Naive thymus-derived CD4-positive, alpha-beta T cell (primary cell): ENCODE results near the gene IGSF1. TPM values are rescaled to one million over a fixed set of nuclear protein-coding genes. Genes with fewer than 3 reads are reported as not detected.

ENCODE experiments used
- ATAC-seq: fragments of 150-1000 bp; cut with Tn5 transposase; 2 replicates; pipeline ENCODE4 v1.10.0; 2021; ENCODE audit warnings: mild to moderate bottlenecking, moderate library complexity
- CTCF ChIA-PET: fragments of 350-600 bp; sonication (Branson Sonifier 250); formaldehyde crosslinking; loops from one replicate; lab custom pipeline; 2021; ENCODE audit warnings: antibody characterized with exemption; lab: Charles Lee
- POLR2A ChIA-PET: fragments of 350-600 bp; sonication (Branson Sonifier 250); formaldehyde crosslinking; loops from one replicate; lab custom pipeline; 2021; ENCODE audit warnings: antibody characterized with exemption, inconsistent platforms; lab: Charles Lee
- DNase-seq, 9 donors: peaks; one replicate each; pipeline versions ENCODE4 v3.0.0 to v3.0.0-alpha.2; 2020 to 2022; ENCODE audit warnings: mixed read lengths in 1 of 9
- H3K27ac ChIP-seq: one replicate; pipeline ENCODE4 v1.7.0; 2013; ENCODE audit warnings: mild to moderate bottlenecking, low read depth, low read length, moderate library complexity
- H3K27me3 ChIP-seq, 2 donors: one replicate each; pipeline ENCODE4 v1.7.0; 2013; ENCODE audit warnings: low read length in 2 of 2, mild to moderate bottlenecking in 2 of 2, moderate library complexity in 2 of 2; ENCODE audit not compliant: control insufficient read depth in 2 of 2, insufficient read depth in 2 of 2
- H3K36me3 ChIP-seq, 3 experiments: 1 replicate in 2 of 3; 2 replicates in 1 of 3; pipeline ENCODE4 v1.7.0; 2013; ENCODE audit warnings: low read length in 3 of 3, mild to moderate bottlenecking in 3 of 3, moderate library complexity in 1 of 3; ENCODE audit not compliant: insufficient read depth in 3 of 3, control insufficient read depth in 2 of 3
- H3K4me1 ChIP-seq, 2 donors: one replicate each; pipeline ENCODE4 v1.7.0; 2013; ENCODE audit warnings: low read length in 2 of 2, mild to moderate bottlenecking in 2 of 2, moderate library complexity in 1 of 2; ENCODE audit not compliant: control insufficient read depth in 2 of 2, insufficient read depth in 2 of 2
- H3K4me3 ChIP-seq: 2 replicates; pipeline ENCODE4 v1.7.0; 2013; ENCODE audit warnings: mild to moderate bottlenecking, low read length
- H3K9me3 ChIP-seq, 3 experiments: 1 replicate in 2 of 3; 2 replicates in 1 of 3; pipeline ENCODE4 v1.7.0; 2013; ENCODE audit warnings: low read length in 3 of 3; ENCODE audit not compliant: control insufficient read depth in 2 of 3
- H3K27ac Mint-ChIP-seq, 9 donors: one replicate each; pipeline ENCODE4 v1.8.0; 2020 to 2022; ENCODE audit warnings: mixed read lengths in 9 of 9, mild to moderate bottlenecking in 8 of 9, moderate library complexity in 5 of 9, inconsistent platforms in 2 of 9
- H3K27me3 Mint-ChIP-seq, 5 donors: one replicate each; pipeline ENCODE4 v1.8.0; 2021 to 2022; ENCODE audit warnings: mixed read lengths in 5 of 5, mild to moderate bottlenecking in 1 of 5
- H3K36me3 Mint-ChIP-seq, 5 donors: one replicate each; pipeline ENCODE4 v1.8.0; 2020 to 2022; ENCODE audit warnings: mixed read lengths in 5 of 5, mild to moderate bottlenecking in 3 of 5, inconsistent platforms in 1 of 5
- H3K4me1 Mint-ChIP-seq, 7 donors: one replicate each; pipeline ENCODE4 v1.8.0; 2020 to 2022; ENCODE audit warnings: mixed read lengths in 7 of 7, mild to moderate bottlenecking in 3 of 7, inconsistent platforms in 1 of 7
- H3K4me3 Mint-ChIP-seq, 10 donors: one replicate each; pipeline ENCODE4 v1.8.0; 2020 to 2022; ENCODE audit warnings: mild to moderate bottlenecking in 10 of 10, mixed read lengths in 10 of 10, moderate library complexity in 6 of 10, inconsistent platforms in 2 of 10
- H3K9me3 Mint-ChIP-seq, 11 donors: one replicate each; pipeline ENCODE4 v1.8.0; 2020 to 2022; ENCODE audit warnings: mixed read lengths in 11 of 11, mild to moderate bottlenecking in 4 of 11, inconsistent platforms in 1 of 11, moderate library complexity in 1 of 11
- intact Hi-C, 2 donors: fragments of 100-400 bp; cut with micrococcal nuclease; formaldehyde crosslinking; loops; one replicate each; pipeline ENCODE4 v1.15.1; 2023
- polyA plus RNA-seq, 2 donors: library from polyadenylated mRNA; unstranded; fragments of 300-500 nt; fragmentation: Illumina TruSeq; gene quantifications; one replicate each; pipeline ENCODE4 v1.2.3, GENCODE V29; 2021
- total RNA-seq, 6 experiments: library from RNA in 5 of 6; stranded (reverse) in 5 of 6; gene quantifications; 1 replicate in 5 of 6; 2 replicates in 1 of 6; pipeline ENCODE4 v1.2.3 and lab custom pipeline; 2021 to 2026

Gene IGSF1
- total and polyA plus RNA-seq, 7 experiments from 2014 or later, result not detected

GRCh38 chrX:131308980-131309379 lies 19.9 kb upstream of the IGSF1 start:
- H3K27me3 Mint-ChIP-seq, result peaks cover 0 to 15% (median 0%) of the 10 kb centered on the region in 5 donors
- Histone ChIP-seq H3K27me3 (no peaks in the 10 kb centered on the region), H3K4me1 (no peaks in the 10 kb centered on the region), H3K9me3 (no peaks in the 10 kb centered on the region), H3K27ac (no peak overlapping the region), H3K36me3 (no peaks in the 10 kb centered on the region), H3K4me3 (no peak overlapping the region)
- DNase-seq (no peak), ATAC-seq (no peak)
- CTCF ChIA-PET, result no interaction called here
- H3K36me3 Mint-ChIP-seq, result no peaks in the 10 kb centered on the region
- no peaks in the 10 kb centered on the region for H3K4me1 Mint-ChIP-seq
- intact Hi-C loops, result no loop called here
- no peaks in the 10 kb centered on the region for H3K9me3 Mint-ChIP-seq
- no peak overlapping the region for H3K4me3 Mint-ChIP-seq
- POLR2A ChIA-PET, result no interaction called here
- no peak overlapping the region for H3K27ac Mint-ChIP-seq

GRCh38 chrX:131306601-131307000 lies 17.5 kb upstream of the IGSF1 start:
- Histone ChIP-seq H3K9me3 (no peaks in the 10 kb centered on the region), H3K4me1 (no peaks in the 10 kb centered on the region), H3K27me3 (no peaks in the 10 kb centered on the region), H3K27ac (no peak overlapping the region), H3K36me3 (no peaks in the 10 kb centered on the region), H3K4me3 (no peak overlapping the region)
- no peaks in the 10 kb centered on the region for H3K36me3 Mint-ChIP-seq
- no peak overlapping the region for H3K27ac Mint-ChIP-seq
- DNase-seq (no peak), ATAC-seq (no peak)
- peaks cover 0 to 18% (median 9%) of the 10 kb centered on the region in 5 donors for H3K27me3 Mint-ChIP-seq
- no peak overlapping the region for H3K4me3 Mint-ChIP-seq
- POLR2A ChIA-PET, result no interaction called here
- CTCF ChIA-PET, result no interaction called here
- intact Hi-C loops, result no loop called here
- H3K4me1 Mint-ChIP-seq, result no peaks in the 10 kb centered on the region
- H3K9me3 Mint-ChIP-seq, result no peaks in the 10 kb centered on the region

GRCh38 chrX:131305926-131306325 lies 16.8 kb upstream of the IGSF1 start:
- POLR2A ChIA-PET, result no interaction called here

GRCh38 chrX:131302701-131303100 lies 13.6 kb upstream of the IGSF1 start:
- ChIA-PET CTCF (no interaction called here), POLR2A (no interaction called here)
- Histone ChIP-seq H3K36me3 (no peaks in the 10 kb centered on the region), H3K27me3 (no peaks in the 10 kb centered on the region), H3K9me3 (no peaks in the 10 kb centered on the region), H3K4me1 (no peaks in the 10 kb centered on the region), H3K27ac (no peak overlapping the region), H3K4me3 (no peak overlapping the region)
- Mint-ChIP-seq H3K27me3 (peaks cover 0 to 17% (median 5%) of the 10 kb centered on the region in 5 donors), H3K4me1 (no peaks in the 10 kb centered on the region), H3K9me3 (no peaks in the 10 kb centered on the region), H3K4me3 (no peak overlapping the region), H3K27ac (no peak overlapping the region), H3K36me3 (no peaks in the 10 kb centered on the region)
- intact Hi-C loops, result no loop called here
- DNase-seq, result no peak
- ATAC-seq, result no peak

More at GRCh38 chrX:131305926-131306325, 16.8 kb upstream of the IGSF1 start:
- H3K4me3 Mint-ChIP-seq, result no peak overlapping the region
- Histone ChIP-seq H3K4me3 (no peak overlapping the region), H3K27me3 (no peaks in the 10 kb centered on the region), H3K4me1 (no peaks in the 10 kb centered on the region), H3K36me3 (no peaks in the 10 kb centered on the region), H3K9me3 (no peaks in the 10 kb centered on the region), H3K27ac (no peak overlapping the region)
- intact Hi-C loops, result no loop called here
- CTCF ChIA-PET, result no interaction called here
- H3K9me3 Mint-ChIP-seq, result no peaks in the 10 kb centered on the region
- ATAC-seq (no peak), DNase-seq (no peak)
- no peak overlapping the region for H3K27ac Mint-ChIP-seq
- no peaks in the 10 kb centered on the region for H3K36me3 Mint-ChIP-seq
- H3K4me1 Mint-ChIP-seq, result no peaks in the 10 kb centered on the region
- peaks cover 0 to 20% (median 7%) of the 10 kb centered on the region in 5 donors for H3K27me3 Mint-ChIP-seq

GRCh38 chrX:131301155-131301554 lies 12.0 kb upstream of the IGSF1 start:
- ATAC-seq (no peak), DNase-seq (no peak)
- Histone ChIP-seq H3K27ac (no peak overlapping the region), H3K36me3 (no peaks in the 10 kb centered on the region), H3K4me3 (no peak overlapping the region), H3K9me3 (no peaks in the 10 kb centered on the region), H3K27me3 (no peaks in the 10 kb centered on the region), H3K4me1 (no peaks in the 10 kb centered on the region)
- CTCF ChIA-PET, result no interaction called here
- POLR2A ChIA-PET, result no interaction called here
- no peak overlapping the region for H3K27ac Mint-ChIP-seq
- no peaks in the 10 kb centered on the region for H3K9me3 Mint-ChIP-seq
- peaks cover 0 to 17% (median 1%) of the 10 kb centered on the region in 5 donors for H3K27me3 Mint-ChIP-seq
- no peaks in the 10 kb centered on the region for H3K4me1 Mint-ChIP-seq
- intact Hi-C loops, result no loop called here
- no peaks in the 10 kb centered on the region for H3K36me3 Mint-ChIP-seq
- H3K4me3 Mint-ChIP-seq, result no peak overlapping the region

- Mint-ChIP-seq H3K27ac (no peak overlapping the region), H3K4me1 (no peaks in the 10 kb centered on the region), H3K4me3 (no peak overlapping the region), H3K36me3 (no peaks in the 10 kb centered on the region), H3K9me3 (peaks cover 0 to 2% (median 0%) of the 10 kb centered on the region in 11 donors), H3K27me3 (peaks cover 0 to 25% (median 7%) of the 10 kb centered on the region in 5 donors)
- Histone ChIP-seq H3K27me3 (no peaks in the 10 kb centered on the region), H3K36me3 (no peaks in the 10 kb centered on the region), H3K4me1 (no peaks in the 10 kb centered on the region), H3K4me3 (no peak overlapping the region), H3K9me3 (no peaks in the 10 kb centered on the region), H3K27ac (no peak overlapping the region)
- ChIA-PET CTCF (no interaction called here), POLR2A (no interaction called here)
- no peak for DNase-seq
- ATAC-seq, result no peak
- intact Hi-C loops, result no loop called here
Observed at GRCh38 chrX:131298846-131299245, 9.7 kb upstream of the IGSF1 start.

GRCh38 chrX:131298036-131298435 lies 8.9 kb upstream of the IGSF1 start:
- Histone ChIP-seq H3K27ac (no peak overlapping the region), H3K9me3 (no peaks in the 10 kb centered on the region), H3K4me1 (no peaks in the 10 kb centered on the region), H3K4me3 (no peak overlapping the region), H3K36me3 (no peaks in the 10 kb centered on the region), H3K27me3 (no peaks in the 10 kb centered on the region)
- ATAC-seq (no peak), DNase-seq (no peak)
- POLR2A ChIA-PET, result no interaction called here
- H3K9me3 Mint-ChIP-seq, result peaks cover 0 to 2% (median 0%) of the 10 kb centered on the region in 11 donors
- H3K27ac Mint-ChIP-seq, result no peak overlapping the region
- H3K4me3 Mint-ChIP-seq, result no peak overlapping the region
- peaks cover 0 to 25% (median 7%) of the 10 kb centered on the region in 5 donors for H3K27me3 Mint-ChIP-seq
- CTCF ChIA-PET, result no interaction called here
- intact Hi-C loops, result no loop called here
- no peaks in the 10 kb centered on the region for H3K4me1 Mint-ChIP-seq
- H3K36me3 Mint-ChIP-seq, result no peaks in the 10 kb centered on the region
